HG03135 (cell line): ENCODE results near the gene C1orf141.
"Not testable (repeated sequence)": the region's sequence is repeated elsewhere in the genome, so short reads cannot be mapped to it uniquely, and the experiment has no call there.

ENCODE experiments used
- ATAC-seq: cut with Tn5 transposase; IDR thresholded peaks from one replicate; pipeline ENCODE4 v1.9.1; 2021; ENCODE audit warnings: mild to moderate bottlenecking, moderate library complexity; ENCODE audit not compliant: unreplicated experiment

C1orf141 gene

DNA sequence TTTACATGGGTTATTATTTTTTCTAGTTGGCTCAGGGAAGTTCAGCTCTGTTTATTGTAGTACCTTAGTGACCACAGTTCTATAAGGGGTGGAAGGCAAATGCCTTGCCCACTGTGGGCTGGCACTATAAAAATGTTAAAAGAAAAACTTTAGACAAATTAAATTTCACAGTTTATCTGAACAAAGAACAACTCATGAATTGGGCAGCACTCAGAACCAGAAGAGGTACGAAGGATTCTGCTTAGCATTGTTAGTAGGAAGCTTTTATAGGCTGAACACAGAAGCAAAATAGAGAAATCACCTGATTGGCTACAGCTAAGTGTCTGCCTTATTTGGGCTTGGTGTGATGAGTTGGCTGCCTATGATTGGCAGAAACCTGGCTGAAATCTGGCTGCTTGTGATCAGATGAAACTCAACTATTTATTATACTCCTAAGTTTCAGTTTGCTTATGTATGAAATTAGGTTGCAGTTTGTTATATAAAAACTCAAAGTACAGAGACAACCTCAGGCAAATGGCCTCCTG is 45.0 kb downstream of the C1orf141 start:
- no peak for ATAC-seq

DNA sequence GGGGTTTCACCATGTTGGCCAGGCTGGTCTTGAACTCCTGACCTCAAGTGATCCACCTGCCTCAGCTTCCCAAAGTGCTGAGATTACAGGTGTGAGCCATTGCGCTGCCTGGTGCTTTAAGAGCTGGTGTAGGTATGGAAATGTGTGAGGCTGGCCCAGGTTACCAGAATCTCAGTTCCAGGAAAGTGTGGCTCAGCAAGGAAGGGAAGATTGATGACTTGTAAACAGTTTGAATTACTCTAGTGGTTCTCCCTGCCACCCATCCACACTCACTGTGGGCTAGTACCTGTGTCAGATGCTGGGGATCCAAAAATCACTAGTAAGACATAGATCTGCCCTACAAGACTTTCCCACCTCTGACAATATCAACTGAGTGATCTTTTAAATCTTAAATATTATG is 46.3 kb downstream of the C1orf141 start:
- no peak for ATAC-seq

DNA sequence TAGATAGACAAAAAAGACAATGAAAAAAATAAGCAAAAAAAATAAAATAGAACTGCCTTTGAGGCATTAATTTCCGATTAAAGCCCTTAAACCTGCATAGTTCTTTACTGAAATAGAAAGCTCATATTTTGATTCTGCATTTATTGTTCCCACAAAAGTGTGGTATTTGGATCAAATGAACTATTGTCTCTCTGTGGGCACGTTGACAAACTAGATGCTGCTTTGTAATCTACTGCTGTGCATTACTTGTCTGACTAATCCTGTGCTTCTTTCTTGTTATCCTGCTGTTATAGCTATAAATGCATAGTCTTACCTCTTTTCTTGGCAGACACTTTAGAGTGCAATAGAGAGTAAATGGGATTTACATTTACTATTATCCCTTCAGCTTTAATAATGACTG is 49.4 kb downstream of the C1orf141 start:
- no peak for ATAC-seq

DNA sequence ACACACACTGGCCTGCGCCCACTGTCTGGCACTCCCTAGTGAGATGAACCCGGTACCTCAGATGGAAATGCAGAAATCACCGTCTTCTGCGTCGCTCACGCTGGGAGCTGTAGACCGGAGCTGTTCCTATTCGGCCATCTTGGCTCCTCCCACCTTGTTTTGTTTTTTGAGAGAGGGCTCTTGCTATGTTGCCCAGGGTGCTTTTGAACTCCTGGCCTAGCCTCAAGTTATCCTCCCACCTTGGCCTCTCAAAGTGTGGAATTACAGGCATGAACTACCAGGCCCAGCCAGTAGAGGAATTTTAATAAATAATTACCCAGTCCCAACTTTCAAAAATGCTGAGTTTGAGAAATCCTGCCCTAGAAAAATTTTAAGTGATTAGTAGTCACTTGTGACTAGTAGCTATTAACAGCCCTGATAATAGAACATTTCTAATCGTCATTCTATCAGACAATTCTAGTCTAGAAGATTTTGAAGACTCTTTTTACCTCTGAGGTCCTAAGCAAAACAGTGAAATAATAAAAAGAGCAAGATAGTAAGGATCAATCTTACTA is 49.9 kb downstream of the C1orf141 start:
- ATAC-seq = no peak

DNA sequence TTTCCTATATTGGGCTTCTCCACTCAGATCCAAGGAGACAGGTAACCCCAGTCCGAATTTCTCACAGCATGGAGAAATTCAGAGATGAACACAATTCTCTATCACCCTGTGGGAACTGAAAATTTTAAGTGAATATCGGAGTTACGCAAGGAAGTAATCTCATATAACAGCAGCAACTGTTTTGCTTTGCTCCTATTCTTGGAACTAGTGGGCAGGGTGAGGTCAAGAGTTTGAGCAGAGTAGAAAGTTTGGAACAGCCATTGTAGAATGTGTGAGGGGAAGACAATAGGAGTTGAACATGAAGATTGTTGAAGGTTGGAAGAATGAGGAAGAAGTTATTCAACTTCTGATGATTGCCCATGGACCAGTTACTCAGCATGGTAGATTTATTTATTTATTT is 56.5 kb downstream of the C1orf141 start:
- no peak for ATAC-seq

DNA sequence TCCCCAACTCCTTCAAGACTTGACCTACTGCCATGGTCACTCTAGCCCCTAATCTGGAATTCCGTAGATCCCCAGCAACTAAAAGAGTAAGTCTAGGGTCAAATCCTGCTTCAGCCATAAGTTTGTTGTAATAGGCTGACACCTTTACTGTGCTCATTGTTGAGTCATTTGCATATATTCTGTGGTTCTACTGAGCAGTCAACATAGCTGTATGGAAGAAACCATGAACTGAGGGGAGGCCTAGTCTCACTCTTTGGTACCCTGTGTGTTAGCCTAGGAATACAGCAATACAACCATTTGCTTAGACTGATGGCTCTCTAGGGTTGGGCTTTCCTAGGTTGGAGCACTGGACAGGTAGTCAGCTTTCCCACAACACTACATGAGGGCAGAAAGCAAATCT is 57.2 kb downstream of the C1orf141 start:
- no peak for ATAC-seq

DNA sequence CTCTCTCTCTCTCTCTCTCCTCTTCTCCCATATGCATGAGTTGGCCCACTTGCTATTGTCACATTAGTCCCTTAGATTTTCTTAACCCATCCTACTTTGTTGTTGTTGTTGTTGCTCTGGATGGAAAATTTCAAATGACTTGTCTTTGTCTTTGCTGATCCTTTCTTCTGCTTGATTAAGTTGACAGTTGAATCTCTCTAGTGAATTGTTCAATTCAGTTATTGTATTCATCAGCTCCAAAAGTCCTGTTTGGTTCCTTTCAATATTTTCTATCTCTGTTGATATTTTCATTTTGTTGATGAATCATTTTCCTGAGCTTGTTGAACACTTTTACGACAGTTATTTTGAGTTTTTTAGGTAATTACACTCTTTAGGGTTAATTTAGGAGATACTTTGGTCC is 62.0 kb downstream of the C1orf141 start:
- no peak for ATAC-seq

DNA sequence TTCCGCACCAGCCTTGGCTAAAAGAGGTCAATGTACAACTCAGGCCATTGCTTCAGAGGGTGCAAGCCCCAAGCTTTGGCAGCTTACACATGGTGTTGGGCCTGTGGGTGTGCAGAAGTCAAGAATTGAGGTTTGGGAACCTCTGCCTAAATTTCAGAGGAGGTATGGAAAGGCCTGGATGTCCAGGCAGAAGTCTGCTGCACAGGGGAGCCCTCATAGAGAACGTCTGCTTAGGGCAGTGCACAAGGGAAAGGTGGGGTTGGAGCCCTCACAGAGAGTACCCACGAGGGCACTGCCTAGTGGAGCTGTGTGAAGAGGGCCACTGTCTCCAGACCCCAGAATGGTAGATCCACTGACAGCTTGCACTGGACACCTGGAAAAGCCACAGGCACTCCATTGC is 67.1 kb downstream of the C1orf141 start:
- ATAC-seq = not testable (repeated sequence)

DNA sequence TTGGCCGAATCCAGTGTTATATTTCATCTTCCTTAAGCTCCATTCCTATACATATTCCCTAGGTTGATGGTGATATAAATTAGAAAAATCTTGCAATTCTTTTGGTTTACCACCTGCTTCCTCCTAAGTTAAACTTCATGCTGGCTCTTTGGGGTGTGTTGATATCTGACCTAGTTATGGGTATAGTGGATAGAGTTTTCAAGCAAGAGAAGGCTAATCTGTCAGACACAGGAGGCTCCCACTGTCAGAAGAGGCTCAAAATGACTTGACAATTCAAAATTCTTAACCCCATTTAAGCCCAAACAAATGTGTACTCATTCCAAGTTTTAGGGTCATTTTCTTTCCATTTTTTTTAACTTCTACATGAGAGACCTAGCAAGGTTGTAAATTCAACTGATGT is 72.4 kb downstream of the C1orf141 start:
- no peak for ATAC-seq

DNA sequence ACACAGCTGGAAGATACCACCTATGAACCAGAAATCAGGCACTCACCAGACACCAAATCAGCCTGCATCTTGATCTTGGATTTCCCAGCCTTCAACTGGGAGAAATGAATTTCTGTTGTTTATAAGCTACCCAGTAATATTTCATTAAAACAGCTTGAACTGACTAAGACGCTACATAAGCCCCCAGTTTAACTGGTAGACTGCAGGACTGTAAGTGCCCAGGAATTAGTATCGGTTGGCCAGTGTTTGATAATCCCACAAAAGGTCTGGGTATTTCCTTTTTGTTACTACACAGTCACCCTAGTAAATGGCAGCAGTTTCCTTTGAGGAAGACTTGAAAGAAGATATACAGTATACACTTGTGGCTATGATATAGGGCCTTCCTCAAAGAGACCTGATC is 73.5 kb downstream of the C1orf141 start:
- ATAC-seq = no peak

DNA sequence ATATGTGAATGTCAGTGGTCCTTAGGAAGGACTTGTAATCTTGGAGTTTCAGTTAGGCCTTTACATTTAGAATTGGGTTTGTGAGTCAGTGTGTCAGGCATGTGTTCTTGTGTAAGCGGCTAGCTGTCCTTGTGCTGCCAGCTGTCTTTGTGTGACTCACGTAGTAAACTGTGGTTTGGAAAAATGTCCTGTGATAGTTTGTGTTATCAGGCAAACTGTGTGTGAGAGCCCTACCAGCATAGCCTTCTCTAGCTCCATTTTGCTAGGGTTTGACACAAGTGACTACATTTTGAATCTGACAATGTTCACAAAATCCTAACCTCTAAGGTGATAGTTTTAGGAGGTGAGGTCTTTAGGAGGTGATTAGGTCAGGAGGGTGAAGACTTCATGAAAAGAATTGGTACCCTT is 74.0 kb downstream of the C1orf141 start:
- no peak for ATAC-seq

DNA sequence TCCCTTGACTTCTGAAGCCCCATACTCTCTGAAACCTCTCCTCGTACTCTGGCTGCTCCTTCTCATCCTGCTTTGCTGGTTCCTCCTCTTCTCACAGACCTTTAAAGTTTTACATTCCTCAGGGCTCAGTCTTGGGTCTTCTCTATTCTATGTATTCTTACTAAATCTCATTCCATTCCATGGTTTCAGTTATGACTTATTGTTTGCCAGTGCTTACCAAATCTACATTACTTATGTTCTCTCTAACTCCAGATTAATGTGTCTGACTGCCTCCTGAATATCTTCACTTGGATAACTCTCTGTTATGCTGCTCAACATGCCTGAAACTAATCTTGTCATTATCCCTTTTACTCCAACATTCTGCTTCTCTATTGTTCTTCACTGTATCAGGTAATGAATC is 75.4 kb downstream of the C1orf141 start:
- ATAC-seq = no peak

DNA sequence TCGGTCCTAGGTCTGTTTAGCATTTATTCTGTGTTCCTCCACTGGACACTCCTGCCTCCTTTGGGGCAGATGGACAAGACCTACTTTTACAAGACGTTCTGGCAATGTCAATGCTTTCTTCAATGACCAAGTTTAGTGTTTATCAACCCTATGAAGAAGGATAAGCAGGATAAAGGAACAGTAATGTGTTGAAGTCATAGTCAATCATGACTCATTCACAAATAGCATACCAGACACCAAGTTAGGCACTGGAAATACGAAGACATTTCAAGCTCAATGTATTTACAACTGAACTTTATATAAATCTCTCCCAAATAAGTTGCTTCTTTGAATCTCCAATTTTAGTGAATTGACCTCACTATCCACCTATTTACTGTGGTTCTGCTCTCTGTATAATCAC is 76.0 kb downstream of the C1orf141 start:
- ATAC-seq = no peak

DNA sequence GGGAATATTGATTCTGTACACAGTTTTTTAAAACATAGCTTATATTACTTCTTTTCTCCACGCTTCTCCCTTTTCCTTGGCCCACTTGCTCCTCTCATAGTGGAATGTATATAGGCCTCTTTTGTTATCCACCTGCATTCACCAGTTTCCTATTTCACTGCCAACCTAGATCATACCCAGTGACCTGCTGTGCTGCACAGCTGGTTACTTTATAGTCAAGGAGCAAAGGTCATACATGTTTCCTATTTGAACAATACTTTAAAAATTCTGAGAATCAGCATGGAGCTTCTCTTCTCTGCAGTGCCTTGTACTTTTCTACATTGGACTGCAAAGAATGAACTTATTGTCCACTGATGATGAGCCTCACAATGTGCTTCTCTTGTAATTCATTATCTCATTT is 76.5 kb downstream of the C1orf141 start:
- no peak for ATAC-seq

DNA sequence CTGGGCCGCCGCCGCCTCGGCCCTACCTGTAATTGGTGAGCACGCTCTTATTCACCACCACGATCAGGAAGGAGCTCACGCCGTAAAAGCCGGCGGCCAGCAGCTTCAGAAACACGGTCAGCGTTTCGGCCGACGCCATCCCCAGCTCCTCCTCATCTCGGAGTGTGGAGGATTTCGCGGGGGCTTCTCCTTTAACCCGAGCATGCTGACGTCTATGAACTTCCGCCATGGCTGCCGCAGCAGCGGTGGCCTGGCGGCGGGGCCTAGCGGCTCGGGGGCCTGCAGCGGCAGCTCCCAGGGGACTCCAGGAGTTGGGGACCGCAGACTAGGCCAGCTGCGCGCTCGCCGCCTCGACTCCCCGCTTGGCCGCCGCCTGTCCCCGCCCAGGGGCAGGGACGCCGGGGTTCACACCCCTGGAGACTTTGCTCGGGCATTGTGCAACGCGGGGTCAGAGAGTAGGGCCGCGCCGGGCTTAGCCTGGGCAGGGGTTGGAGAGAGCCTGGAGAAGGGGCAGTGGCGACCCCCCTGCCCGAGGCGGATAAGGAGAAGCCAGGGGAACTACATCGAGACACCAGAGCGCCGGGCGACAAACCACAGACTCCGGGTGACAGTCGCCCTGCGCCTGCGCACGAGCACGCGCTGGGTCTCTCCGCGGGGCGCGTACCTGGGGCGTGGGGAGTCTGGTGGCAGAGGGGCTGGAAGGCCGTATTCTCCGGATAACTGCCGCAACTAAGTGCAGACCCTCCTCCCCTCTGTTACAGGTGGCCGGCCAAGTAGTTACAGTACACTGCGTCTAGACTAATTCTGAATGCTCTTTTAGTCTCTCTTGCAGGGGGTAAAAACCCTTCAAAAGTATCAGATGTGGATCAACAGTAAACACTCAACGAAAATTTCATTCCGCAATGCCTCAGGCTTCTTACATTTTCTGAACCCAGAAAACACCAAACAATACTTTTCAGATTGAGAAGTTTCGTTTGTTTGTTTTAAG is 80.7 kb downstream of the C1orf141 start, which contains the start of gene SLC35D1:
SLC35D1 (minus strand) TSS at position 364 of the 988 bp plus-strand sequence; CDS start at position 229, 135 bp downstream.
- peak; percentile 81 for ATAC-seq

DNA sequence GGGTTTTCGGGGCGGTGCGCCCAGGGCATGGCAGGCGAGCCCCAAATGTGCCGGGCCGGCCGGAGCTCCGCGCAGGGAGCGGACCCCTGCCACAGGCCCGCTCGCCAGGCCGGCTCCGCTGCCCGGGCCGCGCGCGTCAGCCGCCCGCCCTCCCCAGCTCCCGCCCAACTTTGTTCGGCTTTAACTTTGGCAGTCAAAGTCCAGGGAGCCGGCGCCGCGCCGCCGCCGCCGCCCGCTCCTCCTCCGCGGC is 81.3 kb downstream of the C1orf141 start:
- peak; percentile 51 for ATAC-seq

DNA sequence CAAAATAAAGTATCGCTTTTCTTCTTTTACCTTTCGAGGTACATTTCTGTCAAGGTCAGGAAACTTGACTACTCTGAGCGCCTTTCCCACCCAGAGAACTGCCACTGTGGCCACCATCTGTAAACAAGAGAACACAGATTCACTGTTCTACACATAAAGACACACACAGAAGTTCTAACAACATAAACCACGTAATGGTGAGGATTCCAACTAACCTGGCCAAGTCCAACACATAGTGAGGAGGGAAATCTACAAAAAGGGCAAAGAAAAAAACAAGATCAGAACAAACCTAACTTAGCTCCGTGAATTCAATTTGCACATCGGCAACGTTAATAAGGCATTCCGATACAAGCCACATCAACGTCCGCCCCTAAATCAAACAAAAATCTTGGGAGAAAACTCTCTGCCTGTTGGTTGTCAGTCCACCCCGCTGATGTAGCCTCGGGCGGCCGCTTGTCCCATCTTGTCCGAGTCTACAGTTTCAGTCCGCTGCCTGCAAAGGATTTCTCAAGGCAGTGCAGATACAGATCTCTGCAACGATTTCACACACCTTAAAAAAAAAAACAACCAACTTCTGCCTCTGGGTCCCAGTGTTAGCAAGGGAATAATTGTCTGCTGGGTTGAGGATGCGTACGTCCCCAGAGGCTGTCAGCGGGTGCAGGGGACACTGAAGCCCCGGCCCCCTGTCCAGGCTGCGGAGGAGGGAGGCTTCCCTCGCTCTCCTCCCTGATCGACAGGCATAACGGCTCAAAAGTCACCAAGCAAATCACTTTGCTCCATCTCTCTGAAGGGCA is 81.8 kb downstream of the C1orf141 start:
- ATAC-seq = peak; percentile 17

DNA sequence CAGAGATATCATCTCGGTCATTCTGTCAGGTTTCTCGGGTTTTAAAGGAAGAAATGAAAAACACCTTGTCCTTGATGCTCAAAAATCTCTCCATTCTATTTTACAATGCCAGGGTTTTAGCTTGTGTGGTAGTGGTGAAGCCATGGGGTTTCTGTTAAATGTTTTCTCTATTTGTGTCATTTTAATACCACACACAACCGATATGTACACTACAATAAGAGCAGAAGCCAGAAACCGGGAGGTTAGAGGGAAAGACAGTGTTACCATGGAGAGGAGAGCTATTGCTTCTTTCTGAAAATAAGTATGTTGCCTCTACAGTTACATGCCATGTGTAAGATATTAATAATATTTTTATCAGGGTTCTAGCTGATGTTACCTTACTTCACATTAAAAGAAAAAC is 83.6 kb downstream of the C1orf141 start:
- no peak for ATAC-seq

DNA sequence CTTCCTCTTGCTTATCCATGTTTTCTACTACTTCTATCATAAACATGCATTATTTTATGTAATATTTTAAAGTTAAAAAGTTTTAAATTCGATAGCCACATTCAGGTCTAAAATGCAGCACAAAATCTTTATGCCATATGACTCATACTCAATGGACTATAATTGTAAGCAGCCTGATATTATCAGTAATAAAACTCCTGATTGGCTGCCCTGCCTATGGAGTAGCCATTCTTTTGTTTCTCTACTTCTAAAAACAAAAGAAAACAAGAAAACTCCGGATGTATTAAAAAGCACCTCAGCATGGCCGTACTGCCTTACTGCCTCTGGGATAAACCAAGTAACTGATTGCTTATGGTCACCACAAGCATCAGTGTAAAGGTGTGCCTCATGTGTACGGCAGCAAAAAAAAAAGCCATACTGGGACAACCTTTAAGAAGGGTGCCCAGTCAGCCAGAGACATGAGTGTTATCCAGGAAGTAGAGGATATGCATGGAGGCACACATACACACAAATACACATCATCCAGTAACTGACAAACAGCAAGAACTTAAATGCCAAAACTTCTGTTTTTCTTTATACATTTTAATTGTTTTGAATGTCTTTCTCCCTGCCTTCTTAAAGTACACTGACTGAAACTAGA is 90.0 kb downstream of the C1orf141 start:
- no peak for ATAC-seq

DNA sequence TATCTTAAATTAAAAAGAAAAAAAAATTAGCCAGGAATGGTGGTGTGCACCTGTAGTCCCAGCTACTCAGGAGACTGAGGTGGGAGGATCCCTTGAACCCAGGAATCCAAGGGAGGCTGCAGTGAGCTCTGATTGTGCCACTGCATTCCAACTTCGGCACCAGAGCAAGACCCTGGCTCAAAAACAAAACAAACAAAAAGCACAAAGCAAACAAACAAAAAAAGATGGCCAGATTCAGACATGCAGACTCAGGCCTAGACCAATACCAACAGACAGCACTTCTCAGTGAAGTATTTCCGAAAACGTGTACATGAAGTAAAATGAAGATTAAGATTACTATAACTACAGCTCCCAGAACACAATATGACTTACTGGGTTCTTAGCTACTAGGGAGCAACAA is 91.4 kb downstream of the C1orf141 start:
- ATAC-seq = no peak
